Activated T-helper 2 cell treated with anti-CD3 and anti-CD28 coated beads, Interferon-gamma antibody, Interleukin-2, Interleukin-4, amounts not matched to agents 10 μg/mL and 5 μg/mL and 100 μg/mL, durations not matched to agents 14 hours and 24 hours and 36 hours (primary cell): ENCODE data around the gene GTF3C5. TPM values are rescaled to one million over a fixed set of nuclear protein-coding genes. Genes with fewer than 3 reads are reported as not detected.

Experiments used
- DNase-seq: peaks from one replicate; pipeline ENCODE4 v3.0.0; 2021; ENCODE audit warnings: low spot score
- H3K27ac Mint-ChIP-seq: one replicate; pipeline ENCODE4 v1.8.0; 2021; ENCODE audit warnings: mixed read lengths
- H3K27me3 Mint-ChIP-seq: one replicate; pipeline ENCODE4 v1.8.0; 2021; ENCODE audit warnings: low read depth, mixed read lengths
- H3K36me3 Mint-ChIP-seq: one replicate; pipeline ENCODE4 v1.8.0; 2021; ENCODE audit warnings: low read depth, mixed read lengths
- H3K4me1 Mint-ChIP-seq: one replicate; pipeline ENCODE4 v1.8.0; 2021; ENCODE audit warnings: low read depth, mixed read lengths
- H3K4me3 Mint-ChIP-seq: one replicate; pipeline ENCODE4 v1.8.0; 2021; ENCODE audit warnings: low read depth, mild to moderate bottlenecking, moderate library complexity, mixed read lengths
- H3K9me3 Mint-ChIP-seq: one replicate; pipeline ENCODE4 v1.8.0; 2021; ENCODE audit warnings: mixed read lengths
- intact Hi-C: fragments of 100-400 bp; cut with micrococcal nuclease; formaldehyde crosslinking; loops from one replicate; pipeline ENCODE4 v1.15.1; 2023
- total RNA-seq: library from RNA; stranded (reverse); gene quantifications from 2 replicates; pipeline ENCODE4 v1.2.3, GENCODE V29; 2022

The GTF3C5 gene
- total RNA-seq, 1 donor from 2014 or later: 89.7 TPM

- no peak overlapping the region for H3K27ac Mint-ChIP-seq
- no peak for DNase-seq
- H3K27me3 Mint-ChIP-seq: no peaks in the 10 kb centered on the region
- H3K4me1 Mint-ChIP-seq: no peaks in the 10 kb centered on the region
- H3K4me3 Mint-ChIP-seq: no peak overlapping the region
- H3K9me3 Mint-ChIP-seq: peaks cover 2% of the 10 kb centered on the region
- intact Hi-C loops: no loop called here
- H3K36me3 Mint-ChIP-seq: peaks cover 70% of the 10 kb centered on the region
Observed at GRCh38 chr9:133101356-133102189, 70.8 kb downstream of the GTF3C5 start.

GRCh38 chr9:133102190-133103021 is 71.6 kb downstream of the GTF3C5 start:
- Mint-ChIP-seq H3K36me3 (peaks cover 64% of the 10 kb centered on the region), H3K27ac (no peak overlapping the region), H3K27me3 (no peaks in the 10 kb centered on the region), H3K9me3 (no peaks in the 10 kb centered on the region), H3K4me1 (no peaks in the 10 kb centered on the region), H3K4me3 (no peak overlapping the region)
- intact Hi-C loops: loop anchor here (1.0 kb wide), 1 partner anchor 42 kb away; no protein-coding TSS in a partner anchor
- no peak for DNase-seq

GRCh38 chr9:133103183-133103986 is 72.6 kb downstream of the GTF3C5 start:
- H3K4me1 Mint-ChIP-seq: no peaks in the 10 kb centered on the region
- H3K36me3 Mint-ChIP-seq: peaks cover 64% of the 10 kb centered on the region
- H3K9me3 Mint-ChIP-seq: no peaks in the 10 kb centered on the region
- DNase-seq: no peak
- H3K4me3 Mint-ChIP-seq: no peak overlapping the region
- intact Hi-C loops: loop anchor here (1.0 kb wide), 1 partner anchor 41 kb away; no protein-coding TSS in a partner anchor
- H3K27ac Mint-ChIP-seq: peak overlapping the region; percentile 72
- H3K27me3 Mint-ChIP-seq: no peaks in the 10 kb centered on the region

- no peaks in the 10 kb centered on the region for H3K27me3 Mint-ChIP-seq
- intact Hi-C loops: loop anchor here (1.0 kb wide), 1 partner anchor 40 kb away; no protein-coding TSS in a partner anchor
Observed at GRCh38 chr9:133103987-133104505, 73.2 kb downstream of the GTF3C5 start.

GRCh38 chr9:133104718-133105460 is 74.1 kb downstream of the GTF3C5 start:
- Mint-ChIP-seq H3K36me3 (peaks cover 61% of the 10 kb centered on the region), H3K4me3 (no peak overlapping the region), H3K27ac (no peak overlapping the region), H3K4me1 (no peaks in the 10 kb centered on the region), H3K9me3 (no peaks in the 10 kb centered on the region), H3K27me3 (no peaks in the 10 kb centered on the region)
- no peak for DNase-seq
- intact Hi-C loops: no loop called here

More at GRCh38 chr9:133103987-133104505, 73.2 kb downstream of the GTF3C5 start:
- DNase-seq: no peak
- H3K4me1 Mint-ChIP-seq: no peaks in the 10 kb centered on the region
- peaks cover 61% of the 10 kb centered on the region for H3K36me3 Mint-ChIP-seq
- no peak overlapping the region for H3K27ac Mint-ChIP-seq
- no peaks in the 10 kb centered on the region for H3K9me3 Mint-ChIP-seq
- no peak overlapping the region for H3K4me3 Mint-ChIP-seq

- H3K4me1 Mint-ChIP-seq: no peaks in the 10 kb centered on the region
- no peak for DNase-seq
- no peak overlapping the region for H3K4me3 Mint-ChIP-seq
- H3K36me3 Mint-ChIP-seq: peaks cover 61% of the 10 kb centered on the region
- no peaks in the 10 kb centered on the region for H3K9me3 Mint-ChIP-seq
- no peak overlapping the region for H3K27ac Mint-ChIP-seq
- H3K27me3 Mint-ChIP-seq: no peaks in the 10 kb centered on the region
- intact Hi-C loops: no loop called here
Observed at GRCh38 chr9:133105461-133105770, 74.6 kb downstream of the GTF3C5 start.

GRCh38 chr9:133106511-133107244 is 75.9 kb downstream of the GTF3C5 start:
- no peak for DNase-seq
- no peaks in the 10 kb centered on the region for H3K27me3 Mint-ChIP-seq
- H3K4me3 Mint-ChIP-seq: no peak overlapping the region
- H3K27ac Mint-ChIP-seq: no peak overlapping the region
- no peaks in the 10 kb centered on the region for H3K4me1 Mint-ChIP-seq
- no peaks in the 10 kb centered on the region for H3K9me3 Mint-ChIP-seq
- H3K36me3 Mint-ChIP-seq: peaks cover 52% of the 10 kb centered on the region
- intact Hi-C loops: no loop called here

- Mint-ChIP-seq H3K4me1 (no peaks in the 10 kb centered on the region), H3K9me3 (no peaks in the 10 kb centered on the region), H3K4me3 (no peak overlapping the region), H3K36me3 (peaks cover 47% of the 10 kb centered on the region), H3K27ac (no peak overlapping the region), H3K27me3 (no peaks in the 10 kb centered on the region)
- intact Hi-C loops: no loop called here
- DNase-seq: no peak
Observed at GRCh38 chr9:133107245-133107722, 76.5 kb downstream of the GTF3C5 start.

Other genes starting within 250 kb of the GTF3C5 start
- gene AK8, start 152.7 kb upstream of the GTF3C5 start, total RNA-seq: not detected in 2 replicates
- 1.1 and 1.3 TPM in 2 replicates for gene SPACA9, start 152.1 kb upstream of the GTF3C5 start, total RNA-seq
- gene TSC1, start 86.4 kb upstream of the GTF3C5 start, total RNA-seq: 29.1 and 29.8 TPM in 2 replicates
- not detected in 2 replicates for gene GFI1B, start 52.3 kb upstream of the GTF3C5 start, total RNA-seq
- 2.0 and 2.1 TPM in 2 replicates for gene CEL, start 31.0 kb downstream of the GTF3C5 start, total RNA-seq
- gene RALGDS, start 90.2 kb downstream of the GTF3C5 start, total RNA-seq: 78.8 and 85.8 TPM in 2 replicates
- 6.8 and 7.4 TPM in 2 replicates for gene GBGT1, start 132.9 kb downstream of the GTF3C5 start, total RNA-seq
- gene OBP2B, start 178.3 kb downstream of the GTF3C5 start, total RNA-seq: not detected in 2 replicates
- gene ABO, start 244.2 kb downstream of the GTF3C5 start, total RNA-seq: 0.14 and 0.30 TPM in 2 replicates